GM21526 (cell line): Measurements from ENCODE around the gene NRK.
"Not testable (repeated sequence)": the region's sequence is repeated elsewhere in the genome, so short reads cannot be mapped to it uniquely, and the experiment has no call there.

Experiments used
- ATAC-seq: cut with Tn5 transposase; IDR thresholded peaks from one replicate; pipeline ENCODE4 v1.9.1; 2021; ENCODE audit warnings: moderate library complexity; ENCODE audit not compliant: unreplicated experiment, low FRiP score

Gene NRK, protein sequence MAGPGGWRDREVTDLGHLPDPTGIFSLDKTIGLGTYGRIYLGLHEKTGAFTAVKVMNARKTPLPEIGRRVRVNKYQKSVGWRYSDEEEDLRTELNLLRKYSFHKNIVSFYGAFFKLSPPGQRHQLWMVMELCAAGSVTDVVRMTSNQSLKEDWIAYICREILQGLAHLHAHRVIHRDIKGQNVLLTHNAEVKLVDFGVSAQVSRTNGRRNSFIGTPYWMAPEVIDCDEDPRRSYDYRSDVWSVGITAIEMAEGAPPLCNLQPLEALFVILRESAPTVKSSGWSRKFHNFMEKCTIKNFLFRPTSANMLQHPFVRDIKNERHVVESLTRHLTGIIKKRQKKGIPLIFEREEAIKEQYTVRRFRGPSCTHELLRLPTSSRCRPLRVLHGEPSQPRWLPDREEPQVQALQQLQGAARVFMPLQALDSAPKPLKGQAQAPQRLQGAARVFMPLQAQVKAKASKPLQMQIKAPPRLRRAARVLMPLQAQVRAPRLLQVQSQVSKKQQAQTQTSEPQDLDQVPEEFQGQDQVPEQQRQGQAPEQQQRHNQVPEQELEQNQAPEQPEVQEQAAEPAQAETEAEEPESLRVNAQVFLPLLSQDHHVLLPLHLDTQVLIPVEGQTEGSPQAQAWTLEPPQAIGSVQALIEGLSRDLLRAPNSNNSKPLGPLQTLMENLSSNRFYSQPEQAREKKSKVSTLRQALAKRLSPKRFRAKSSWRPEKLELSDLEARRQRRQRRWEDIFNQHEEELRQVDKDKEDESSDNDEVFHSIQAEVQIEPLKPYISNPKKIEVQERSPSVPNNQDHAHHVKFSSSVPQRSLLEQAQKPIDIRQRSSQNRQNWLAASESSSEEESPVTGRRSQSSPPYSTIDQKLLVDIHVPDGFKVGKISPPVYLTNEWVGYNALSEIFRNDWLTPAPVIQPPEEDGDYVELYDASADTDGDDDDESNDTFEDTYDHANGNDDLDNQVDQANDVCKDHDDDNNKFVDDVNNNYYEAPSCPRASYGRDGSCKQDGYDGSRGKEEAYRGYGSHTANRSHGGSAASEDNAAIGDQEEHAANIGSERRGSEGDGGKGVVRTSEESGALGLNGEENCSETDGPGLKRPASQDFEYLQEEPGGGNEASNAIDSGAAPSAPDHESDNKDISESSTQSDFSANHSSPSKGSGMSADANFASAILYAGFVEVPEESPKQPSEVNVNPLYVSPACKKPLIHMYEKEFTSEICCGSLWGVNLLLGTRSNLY (N-terminal part only)

DNA sequence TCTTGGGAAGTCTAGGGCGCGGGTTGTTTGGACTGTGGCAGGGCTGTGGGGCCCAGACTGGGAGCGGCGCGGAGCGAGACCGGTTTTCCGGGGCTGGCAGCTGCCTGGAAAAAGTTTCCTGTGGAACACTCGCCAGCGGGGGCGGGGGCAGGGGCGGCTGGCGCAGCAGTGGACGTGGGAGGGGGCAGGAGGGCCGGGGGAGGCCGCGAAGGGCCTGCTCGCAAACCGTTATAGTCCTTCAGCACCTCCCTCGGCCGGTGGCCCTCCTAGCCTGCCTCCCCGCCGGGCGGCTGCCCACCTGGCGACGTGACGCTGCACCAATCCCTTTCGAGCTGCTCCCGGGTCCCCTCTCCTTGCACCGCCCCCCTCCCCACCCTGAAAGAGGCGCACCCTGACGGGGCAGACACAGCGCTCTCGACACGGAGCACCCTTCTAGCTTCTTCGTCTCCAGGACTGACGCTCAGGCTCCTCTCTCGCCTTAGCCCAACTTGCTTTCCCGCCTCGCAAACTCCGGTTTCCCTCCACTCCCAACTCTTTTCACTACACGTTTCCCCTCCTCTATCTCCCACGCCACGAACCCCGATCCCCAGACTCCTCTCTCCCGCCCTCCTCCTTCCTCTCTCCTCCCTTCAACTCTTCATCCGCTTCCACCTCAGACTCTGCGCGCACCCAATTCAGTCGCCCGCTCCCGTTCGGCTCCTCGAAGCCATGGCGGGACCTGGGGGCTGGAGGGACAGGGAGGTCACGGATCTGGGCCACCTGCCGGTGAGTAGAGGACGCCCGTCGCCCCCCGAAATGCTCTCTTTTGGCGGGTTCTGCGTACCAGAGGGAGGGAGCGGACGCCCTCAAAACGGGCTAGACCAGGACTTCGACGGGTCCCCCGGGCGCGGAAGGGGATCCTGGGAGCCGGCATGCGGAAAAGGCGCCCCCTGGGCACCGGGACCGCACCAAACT, at the start of gene NRK:
Gene NRK, plus strand, starts transcription at position 402 of the 954 bp plus-strand sequence. Its CDS starts 307 bp downstream, at position 709.
- no peak for ATAC-seq

- ATAC-seq = no peak
Measured at GRCh38 chrX:105773801-105774200, 48.5 kb upstream of the NRK start.

DNA sequence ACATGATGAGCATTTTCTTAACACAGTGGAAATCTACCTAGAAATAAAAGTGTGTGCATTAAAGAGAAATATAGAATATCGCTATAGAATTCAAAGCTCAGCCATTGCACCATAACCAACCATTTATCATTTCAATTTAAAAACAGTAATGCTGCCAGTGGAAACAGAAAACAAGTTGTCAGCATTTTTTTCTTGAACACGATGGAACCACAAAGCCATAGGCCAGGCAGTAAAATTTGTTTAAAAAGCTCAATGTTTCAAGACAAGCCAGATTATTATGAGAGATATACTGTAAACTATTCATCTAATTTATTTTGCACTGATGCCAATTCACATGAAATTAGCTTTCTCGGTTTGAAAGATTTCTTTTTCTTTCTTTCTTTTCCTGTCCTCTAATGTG, 46.7 kb upstream of the NRK start:
- no peak for ATAC-seq

- ATAC-seq = no peak
Measured at GRCh38 chrX:105781804-105782203, 40.5 kb upstream of the NRK start.

DNA sequence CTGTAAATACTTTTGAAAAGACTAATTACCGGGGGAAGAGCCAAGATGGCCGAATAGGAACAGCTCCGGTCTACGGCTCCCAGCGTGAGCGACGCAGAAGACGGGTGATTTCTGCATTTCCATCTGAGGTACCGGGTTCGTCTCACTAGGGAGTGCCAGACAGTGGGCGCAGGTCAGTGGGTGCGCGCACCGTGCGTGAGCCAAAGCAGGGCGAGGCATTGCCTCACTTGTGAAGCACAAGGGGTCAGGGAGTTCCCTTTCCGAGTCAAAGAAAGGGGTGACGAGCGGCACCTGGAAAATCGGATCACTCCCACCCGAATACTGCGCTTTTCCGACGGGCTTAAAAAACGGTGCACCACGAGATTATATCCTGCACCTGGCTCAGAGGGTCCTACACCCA, 25.5 kb upstream of the NRK start:
- not testable (repeated sequence) for ATAC-seq

- ATAC-seq = no peak
Measured at GRCh38 chrX:105803891-105804290, 18.4 kb upstream of the NRK start.

- ATAC-seq = not testable (repeated sequence)
Measured at GRCh38 chrX:105805655-105806054, 16.7 kb upstream of the NRK start.

- no peak for ATAC-seq
Measured at GRCh38 chrX:105816517-105816916, 5.8 kb upstream of the NRK start.

- ATAC-seq = no peak
Measured at GRCh38 chrX:105820247-105820646, 2.1 kb upstream of the NRK start.

GRCh38 chrX:105821471-105822121, 743 bp upstream of the NRK start:
- ATAC-seq = no peak

DNA sequence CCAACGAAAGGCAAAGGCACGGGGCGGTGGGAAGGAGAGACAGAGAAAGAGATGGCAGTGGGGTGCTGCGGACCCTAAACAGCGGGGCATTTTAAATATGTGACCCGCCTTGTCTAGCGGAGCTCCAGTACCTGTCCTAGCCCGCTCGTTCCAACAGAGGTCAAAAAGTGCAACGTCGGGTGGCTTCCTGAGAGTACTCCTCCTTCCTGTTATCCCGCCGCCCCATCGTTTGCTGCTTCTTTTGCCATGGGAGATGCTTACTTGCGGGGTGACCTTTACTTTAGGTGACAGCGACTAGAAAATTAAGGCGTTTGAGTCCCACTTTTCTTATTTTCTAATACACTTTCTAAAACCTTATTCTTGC, 735 bp downstream of the NRK start:
- ATAC-seq = no peak

DNA sequence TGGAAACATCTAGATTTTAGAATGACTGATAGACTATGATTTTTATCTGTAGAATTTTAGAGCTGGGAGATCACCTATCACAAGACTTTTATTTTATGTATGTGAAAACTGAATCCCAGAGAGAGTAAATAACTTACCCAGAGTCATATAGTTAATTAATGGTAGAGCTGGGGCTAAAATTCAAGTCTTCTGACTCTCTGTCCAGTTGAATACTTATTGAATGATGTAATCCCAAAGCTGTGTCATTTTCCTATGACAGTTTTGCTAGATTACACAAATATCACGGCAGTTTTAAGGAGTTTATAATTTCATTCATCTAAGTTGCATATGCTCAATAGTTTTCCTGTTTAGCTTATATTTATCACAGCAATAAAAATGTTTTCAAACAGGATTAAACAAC, 6.7 kb downstream of the NRK start:
- no peak for ATAC-seq

GRCh38 chrX:105837232-105837631, 14.9 kb downstream of the NRK start:
- no peak for ATAC-seq

GRCh38 chrX:105845631-105846030, 23.3 kb downstream of the NRK start:
- ATAC-seq = no peak

- not testable (repeated sequence) for ATAC-seq
Measured at GRCh38 chrX:105850100-105850499, 27.8 kb downstream of the NRK start.

GRCh38 chrX:105865709-105866108, 43.4 kb downstream of the NRK start:
- no peak for ATAC-seq

- no peak for ATAC-seq
Measured at GRCh38 chrX:105869701-105870100, 47.4 kb downstream of the NRK start.

- ATAC-seq = no peak
Measured at GRCh38 chrX:105870445-105870844, 48.1 kb downstream of the NRK start.

GRCh38 chrX:105872941-105873340, 50.6 kb downstream of the NRK start:
- no peak for ATAC-seq
